ENCODE measurements around the gene KRTCAP2. TPM values are rescaled to one million over a fixed set of nuclear protein-coding genes. Genes with fewer than 3 reads are reported as not detected.

Gene KRTCAP2
- total RNA-seq, 6 experiments from 2014 or later = 231 to 351 (median 285) TPM

DNA sequence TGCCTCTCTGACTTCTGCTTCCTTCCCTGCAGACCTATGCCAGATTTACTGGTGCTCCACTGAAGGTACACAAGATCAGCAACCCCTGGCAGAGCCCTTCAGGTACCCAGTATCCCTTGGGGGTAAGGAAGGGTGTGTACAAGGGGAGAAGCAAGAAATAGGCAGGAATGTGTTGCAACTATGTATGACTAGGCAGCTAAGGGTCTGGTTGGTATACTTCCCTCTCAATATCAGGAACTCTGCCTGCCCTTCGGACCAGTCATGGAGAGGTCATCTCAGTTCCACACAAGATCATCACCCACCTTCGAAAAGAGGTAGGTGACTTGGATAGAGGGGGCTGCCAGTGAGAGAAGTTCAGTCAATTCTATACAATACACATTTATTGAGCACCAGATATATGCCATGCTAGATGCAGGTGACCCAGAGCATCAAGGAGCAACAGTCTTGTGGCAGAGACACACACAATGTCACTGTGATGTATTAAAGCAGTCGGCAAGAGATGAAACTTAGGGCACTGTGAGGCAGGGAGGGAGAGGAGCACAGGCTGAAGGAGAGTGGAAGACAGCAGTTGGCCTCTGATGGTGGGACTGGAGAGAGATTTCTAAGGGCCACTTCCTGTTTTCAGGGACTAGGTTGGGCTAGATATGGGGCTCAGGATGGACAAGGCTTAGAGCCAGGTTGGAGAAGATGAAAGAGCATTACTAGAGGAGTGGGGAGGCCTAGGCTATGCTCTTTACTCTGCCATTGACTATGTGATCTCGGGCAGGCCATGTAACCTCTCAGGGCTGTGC lies 37.4 kb upstream of the KRTCAP2 start:
- Mint-ChIP-seq H3K27me3 (ENCODE audit: insufficient read depth) (no peaks in the 10 kb centered on the region; the same call in 1 of the 2 replicates), H3K4me1 (ENCODE audit: low read depth) (peaks cover 35% of the 10 kb centered on the region), H3K9me3 (no peaks in the 10 kb centered on the region), H3K4me3 (peak overlapping the region; percentile 94; the same call in 1 of the 2 replicates), H3K36me3 (ENCODE audit: low read depth) (peaks cover 4% of the 10 kb centered on the region; the same call in 1 of the 2 replicates), H3K27ac (peak overlapping the region; percentile 99)
- no peak for DNase-seq
- TF ChIP-seq, protein P1, sequence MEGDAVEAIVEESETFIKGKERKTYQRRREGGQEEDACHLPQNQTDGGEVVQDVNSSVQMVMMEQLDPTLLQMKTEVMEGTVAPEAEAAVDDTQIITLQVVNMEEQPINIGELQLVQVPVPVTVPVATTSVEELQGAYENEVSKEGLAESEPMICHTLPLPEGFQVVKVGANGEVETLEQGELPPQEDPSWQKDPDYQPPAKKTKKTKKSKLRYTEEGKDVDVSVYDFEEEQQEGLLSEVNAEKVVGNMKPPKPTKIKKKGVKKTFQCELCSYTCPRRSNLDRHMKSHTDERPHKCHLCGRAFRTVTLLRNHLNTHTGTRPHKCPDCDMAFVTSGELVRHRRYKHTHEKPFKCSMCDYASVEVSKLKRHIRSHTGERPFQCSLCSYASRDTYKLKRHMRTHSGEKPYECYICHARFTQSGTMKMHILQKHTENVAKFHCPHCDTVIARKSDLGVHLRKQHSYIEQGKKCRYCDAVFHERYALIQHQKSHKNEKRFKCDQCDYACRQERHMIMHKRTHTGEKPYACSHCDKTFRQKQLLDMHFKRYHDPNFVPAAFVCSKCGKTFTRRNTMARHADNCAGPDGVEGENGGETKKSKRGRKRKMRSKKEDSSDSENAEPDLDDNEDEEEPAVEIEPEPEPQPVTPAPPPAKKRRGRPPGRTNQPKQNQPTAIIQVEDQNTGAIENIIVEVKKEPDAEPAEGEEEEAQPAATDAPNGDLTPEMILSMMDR (IDR thresholded peaks at IDR 0.05) = no peak

DNA sequence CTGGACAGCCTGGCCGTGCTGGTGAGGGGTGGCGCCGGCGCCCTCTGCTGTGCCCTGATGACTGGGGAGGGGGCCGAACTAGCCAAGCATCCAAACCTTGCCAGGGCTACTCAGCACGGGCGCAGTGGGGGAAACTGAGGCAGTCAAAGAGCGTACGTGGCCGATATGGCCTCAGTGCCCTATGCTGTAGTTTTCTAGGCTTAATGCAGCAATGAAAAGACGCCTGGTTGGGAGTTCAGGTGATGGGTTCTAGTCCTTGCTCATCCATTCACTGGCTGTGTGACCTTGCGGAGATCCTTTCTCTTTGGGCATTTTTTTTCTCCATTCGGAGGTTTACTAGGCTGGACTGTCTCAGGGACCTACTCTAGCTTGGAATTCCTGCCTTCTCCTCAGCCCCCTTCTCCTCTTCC lies 36.2 kb upstream of the KRTCAP2 start:
- TF ChIP-seq, protein P1 (IDR thresholded peaks at IDR 0.05) = no peak
- peak overlapping the region; percentile 99 for H3K27ac Mint-ChIP-seq
- no peaks in the 10 kb centered on the region for H3K9me3 Mint-ChIP-seq
- peak overlapping the region; percentile 94 for H3K4me3 Mint-ChIP-seq
- no peak for DNase-seq
- H3K4me1 Mint-ChIP-seq (ENCODE audit: low read depth) = peaks cover 35% of the 10 kb centered on the region
- no peaks in the 10 kb centered on the region; the same call in 1 of the 2 replicates for H3K27me3 Mint-ChIP-seq (ENCODE audit: insufficient read depth)
- H3K36me3 Mint-ChIP-seq (ENCODE audit: low read depth) = peaks cover 4% of the 10 kb centered on the region; the same call in 1 of the 2 replicates

DNA sequence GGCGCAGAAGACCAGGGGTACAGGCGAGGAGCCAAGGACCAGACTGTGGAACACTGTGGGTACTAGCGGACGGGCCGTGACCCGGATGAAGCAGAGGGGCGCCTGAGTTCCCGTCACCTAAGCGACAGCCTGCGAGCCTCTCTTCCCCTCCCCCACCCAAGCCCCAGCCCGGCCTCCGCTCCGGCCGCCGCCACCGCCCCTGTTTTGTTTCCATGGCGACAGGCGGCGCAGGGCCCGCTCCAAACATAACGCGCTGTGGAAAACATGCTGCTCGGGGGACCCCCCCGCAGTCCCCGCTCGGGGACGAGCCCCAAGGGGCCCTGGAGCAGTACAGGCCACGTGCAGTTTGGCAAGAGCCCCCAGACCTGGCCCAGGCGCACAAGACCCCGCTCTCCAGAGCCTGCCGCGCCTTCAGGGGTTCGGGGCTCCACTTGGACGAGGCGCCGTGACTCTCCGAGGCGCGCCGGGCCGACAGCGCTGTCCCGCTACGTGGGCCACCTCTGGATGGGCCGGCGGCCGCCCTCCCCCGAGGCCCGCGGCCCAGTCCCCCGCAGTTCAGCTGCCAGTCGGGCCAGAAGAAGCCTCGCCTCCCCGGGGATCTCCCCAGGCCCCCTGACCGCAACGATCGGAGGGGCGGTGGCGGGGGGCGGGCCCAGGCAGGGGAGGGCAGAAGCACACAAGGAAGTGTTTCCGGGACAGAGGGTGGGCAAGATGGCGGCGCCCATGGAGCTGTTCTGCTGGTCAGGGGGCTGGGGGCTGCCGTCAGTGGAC lies 35.6 kb upstream of the KRTCAP2 start, which contains the start of gene MTX1:
Gene MTX1 (plus strand): TSS at position 155 of the 771 bp plus-strand sequence. CDS start 110 bp downstream, at position 265.
- Mint-ChIP-seq H3K27me3 (ENCODE audit: insufficient read depth) (no peaks in the 10 kb centered on the region; the same call in 1 of the 2 replicates), H3K4me1 (ENCODE audit: low read depth) (peaks cover 35% of the 10 kb centered on the region), H3K9me3 (no peaks in the 10 kb centered on the region)

DNA sequence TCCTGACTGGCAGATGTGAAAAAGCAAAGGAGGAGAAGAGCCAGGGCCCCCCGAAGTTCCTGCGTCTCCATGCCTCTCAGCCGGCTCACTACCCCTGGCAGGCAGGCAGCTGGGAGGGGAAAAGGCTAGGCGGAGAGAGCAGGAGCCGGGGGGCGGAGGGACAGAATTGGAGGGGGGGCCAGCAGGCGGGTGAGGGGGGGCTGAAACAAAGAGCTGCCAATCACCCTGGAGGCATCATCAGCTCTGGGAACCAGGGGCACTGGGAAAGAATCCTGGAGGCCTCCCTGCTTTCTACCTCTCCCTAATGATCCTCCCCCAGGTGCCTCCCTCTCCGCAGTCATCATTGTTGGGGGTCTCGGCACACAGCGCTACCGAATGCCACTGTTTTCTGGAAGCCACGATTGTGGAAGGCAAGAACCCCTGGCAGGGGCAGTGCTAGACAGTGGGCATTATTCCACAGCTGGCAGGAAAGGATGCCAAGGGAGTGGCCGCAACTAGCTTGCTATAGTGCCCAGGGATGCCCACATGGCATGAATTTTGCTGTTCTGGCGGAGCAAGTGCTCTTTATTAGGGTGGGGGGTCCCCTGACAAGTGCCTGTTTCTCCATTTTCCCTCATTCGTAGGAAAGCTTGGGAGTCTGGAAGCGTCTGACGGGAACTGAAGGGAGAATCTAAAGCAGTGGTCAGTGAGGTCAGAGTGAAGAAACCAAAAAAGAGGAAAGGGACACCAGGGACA lies 34.9 kb upstream of the KRTCAP2 start, which contains the start of gene THBS3:
Gene THBS3 (minus strand): TSS at position 92 of the 735 bp plus-strand sequence. CDS start 21 bp downstream, at position 71.
- Mint-ChIP-seq H3K9me3 (no peaks in the 10 kb centered on the region), H3K4me3 (peak within 1 kb of the TSS; percentile 94), H3K36me3 (ENCODE audit: low read depth) (peaks cover 5% of the 10 kb centered on the region), H3K27ac (peak within 1 kb of the TSS; percentile 99), H3K4me1 (ENCODE audit: low read depth) (peaks cover 35% of the 10 kb centered on the region), H3K27me3 (ENCODE audit: insufficient read depth) (no peaks in the 10 kb centered on the region; the same call in 1 of the 2 replicates)
- TF ChIP-seq, protein P1 (IDR thresholded peaks at IDR 0.05) = no peak
- DNase-seq = no peak

More for the DNA sequence above, 35.6 kb upstream of the KRTCAP2 start, which contains the start of gene MTX1:
- DNase-seq = peak; percentile 80
- H3K36me3 Mint-ChIP-seq (ENCODE audit: low read depth) = peaks cover 5% of the 10 kb centered on the region; the same call in 1 of the 2 replicates
- H3K27ac Mint-ChIP-seq = peak within 1 kb of the TSS; percentile 99
- peak within 1 kb of the TSS; percentile 94 for H3K4me3 Mint-ChIP-seq
- TF ChIP-seq, protein P1 (IDR thresholded peaks at IDR 0.05) = 0 out of 2 replicates have a peak, but pooled peaks have one; percentile 16

Data from HFFc6 (cell line).